Right cardiac atrium (tissue), 5 donors: ENCODE data around the gene JMJD1C. TPM values are rescaled to one million over a fixed set of nuclear protein-coding genes. Genes with fewer than 3 reads are reported as not detected.

Source experiments
- ATAC-seq, 2 donors: fragments of 200-7000 bp; cut with Tn5 transposase; one replicate each; pipeline versions ENCODE4 v1.8.0 to v1.9.1; 2020; ENCODE audit warnings: moderate library complexity in 2 of 2, mild to moderate bottlenecking in 1 of 2
- DNase-seq, 3 donors: peaks; one replicate each; pipeline ENCODE4 v3.0.0-alpha.2; 2020
- H3K27ac ChIP-seq: one replicate; pipeline ENCODE4 v1.5.1; 2013; ENCODE audit warnings: mild to moderate bottlenecking, low read length, control low read depth, moderate library complexity
- H3K27me3 ChIP-seq: one replicate; pipeline ENCODE4 v1.6.1; 2013; ENCODE audit not compliant: control insufficient read depth, insufficient read depth
- H3K4me1 ChIP-seq: one replicate; pipeline ENCODE4 v1.6.1; 2013; ENCODE audit warnings: low read length; ENCODE audit not compliant: control insufficient read depth, insufficient read depth
- H3K4me3 ChIP-seq: one replicate; pipeline ENCODE4 v1.5.1; 2013; ENCODE audit warnings: low read length, control low read depth
- H3K9me3 ChIP-seq: one replicate; pipeline ENCODE4 v1.6.1; 2013; ENCODE audit warnings: low read length; ENCODE audit not compliant: control insufficient read depth
- WGBS: extraction: QIAGEN DNeasy Blood & Tissue Kit; methylation state at CpG from one replicate; pipeline ENCODE4 v1.1.7; 2013; 5-methylcytosine and 5-hydroxymethylcytosine counted together
- intact Hi-C, 4 donors: fragments of 100-400 bp; cut with DNase I; formaldehyde crosslinking; loops; one replicate each; pipeline versions ENCODE4 v1.11.0 to v1.14.0; 2022 to 2023
- polyA plus RNA-seq: library from polyadenylated mRNA; stranded (reverse); fragments of 200-250 nt; gene quantifications from one replicate; pipeline ENCODE4 v1.2.3, GENCODE V29; 2013
- total RNA-seq, 4 donors: library from RNA; stranded (reverse); fragmentation: NEBNext Ultra II Directional; extraction: Animal tissue kit (Norgen Biotek cat#: 25700); gene quantifications; one replicate each; pipeline ENCODE4 v1.2.1, GENCODE V29; 2021
- donor health status: healthy with polysubstance abuse.
- donor health status: DM: no; HTN: yes; CAD: no.
- donor health status: DM: no; HTN: no; CAD: no.
- donor health status: DM: no; HTN: yes; CAD: no; lungs with severe emphysema.
- donor health status: DM: yes; HTN: yes; CAD: no.

The JMJD1C gene
- total and polyA plus RNA-seq, 5 donors: 31.0 to 44.8 (median 43.1) TPM

- intact Hi-C loops: no loop called here
These were observed 30.6 kb downstream of the JMJD1C start for GRCh38 chr10:63434866-63435854.

GRCh38 chr10:63431962-63432797 is 33.6 kb downstream of the JMJD1C start:
- H3K4me1 ChIP-seq: peaks cover 7% of the 10 kb centered on the region
- no peak overlapping the region for H3K4me3 ChIP-seq
- H3K27me3 ChIP-seq: no peaks in the 10 kb centered on the region
- ATAC-seq (peak in 1 of 2 donors; percentile 30), DNase-seq (no peak)
- WGBS: 88% methylated on average over 5 of the region's 5 CpGs
- intact Hi-C loops: no loop called here
- no peak overlapping the region for H3K27ac ChIP-seq
- H3K9me3 ChIP-seq: no peaks in the 10 kb centered on the region

More at GRCh38 chr10:63434866-63435854, 30.6 kb downstream of the JMJD1C start:
- ATAC-seq: peak in 1 of 2 donors; percentile 59
- DNase-seq: peak in 1 of 3 donors; percentile 60
- Histone ChIP-seq H3K4me3 (no peak overlapping the region), H3K4me1 (peaks cover 12% of the 10 kb centered on the region), H3K9me3 (no peaks in the 10 kb centered on the region), H3K27ac (no peak overlapping the region), H3K27me3 (no peaks in the 10 kb centered on the region)
- WGBS: 69% methylated on average over 13 of the region's 13 CpGs

- Histone ChIP-seq H3K9me3 (no peaks in the 10 kb centered on the region), H3K4me1 (peaks cover 8% of the 10 kb centered on the region), H3K27me3 (no peaks in the 10 kb centered on the region), H3K27ac (no peak overlapping the region), H3K4me3 (no peak overlapping the region)
- intact Hi-C loops: no loop called here
- ATAC-seq: no peak
- no peak for DNase-seq
- 68% methylated on average over 1 of the region's 1 CpG for WGBS
These were observed 34.8 kb downstream of the JMJD1C start for GRCh38 chr10:63430999-63431356.

GRCh38 chr10:63430091-63430998 is 35.4 kb downstream of the JMJD1C start:
- ATAC-seq (peak; percentile 51 to 71), DNase-seq (no peak)
- intact Hi-C loops: no loop called here
- Histone ChIP-seq H3K4me3 (no peak overlapping the region), H3K9me3 (no peaks in the 10 kb centered on the region), H3K27ac (no peak overlapping the region), H3K27me3 (no peaks in the 10 kb centered on the region), H3K4me1 (peaks cover 9% of the 10 kb centered on the region)
- WGBS: 58% methylated on average over 10 of the region's 10 CpGs

GRCh38 chr10:63429281-63429680 is 36.5 kb downstream of the JMJD1C start:
- DNase-seq (no peak), ATAC-seq (no peak)
- WGBS: 25% methylated on average over 2 of the region's 2 CpGs
- Histone ChIP-seq H3K27ac (no peak overlapping the region), H3K4me3 (no peak overlapping the region), H3K4me1 (peaks cover 9% of the 10 kb centered on the region), H3K9me3 (no peaks in the 10 kb centered on the region), H3K27me3 (no peaks in the 10 kb centered on the region)
- intact Hi-C loops: no loop called here

- intact Hi-C loops: no loop called here
- no peaks in the 10 kb centered on the region for H3K9me3 ChIP-seq
- DNase-seq: no peak
- no peak overlapping the region for H3K27ac ChIP-seq
- no peak overlapping the region for H3K4me3 ChIP-seq
- no peak for ATAC-seq
- 95% methylated on average over 19 of the region's 19 CpGs for WGBS
- no peaks in the 10 kb centered on the region for H3K27me3 ChIP-seq
- H3K4me1 ChIP-seq: peaks cover 5% of the 10 kb centered on the region
These were observed 38.8 kb downstream of the JMJD1C start for GRCh38 chr10:63427013-63427412.

- WGBS: 84% methylated on average over 5 of the region's 5 CpGs
- H3K4me1 ChIP-seq: peaks cover 2% of the 10 kb centered on the region
These were observed 40.3 kb downstream of the JMJD1C start for GRCh38 chr10:63425512-63425911.

GRCh38 chr10:63424576-63424975 is 41.2 kb downstream of the JMJD1C start:
- H3K9me3 ChIP-seq: no peaks in the 10 kb centered on the region
- H3K4me3 ChIP-seq: no peak overlapping the region
- intact Hi-C loops: no loop called here
- ATAC-seq (no peak), DNase-seq (no peak)
- WGBS: 97% methylated on average over 3 of the region's 3 CpGs
- no peaks in the 10 kb centered on the region for H3K27me3 ChIP-seq
- no peak overlapping the region for H3K27ac ChIP-seq
- H3K4me1 ChIP-seq: peaks cover 2% of the 10 kb centered on the region

More at GRCh38 chr10:63425512-63425911, 40.3 kb downstream of the JMJD1C start:
- no peak overlapping the region for H3K27ac ChIP-seq
- ATAC-seq: no peak
- DNase-seq: no peak
- intact Hi-C loops: no loop called here
- no peaks in the 10 kb centered on the region for H3K27me3 ChIP-seq
- H3K4me3 ChIP-seq: no peak overlapping the region
- H3K9me3 ChIP-seq: no peaks in the 10 kb centered on the region

GRCh38 chr10:63423494-63423893 is 42.3 kb downstream of the JMJD1C start:
- ATAC-seq (no peak), DNase-seq (no peak)
- H3K27ac ChIP-seq: no peak overlapping the region
- 64% methylated on average over 3 of the region's 3 CpGs for WGBS
- H3K9me3 ChIP-seq: no peaks in the 10 kb centered on the region
- intact Hi-C loops: no loop called here
- peaks cover 2% of the 10 kb centered on the region for H3K4me1 ChIP-seq
- H3K4me3 ChIP-seq: no peak overlapping the region
- no peaks in the 10 kb centered on the region for H3K27me3 ChIP-seq

GRCh38 chr10:63421591-63421990 is 44.2 kb downstream of the JMJD1C start:
- H3K4me3 ChIP-seq: no peak overlapping the region
- no peaks in the 10 kb centered on the region for H3K27me3 ChIP-seq
- H3K4me1 ChIP-seq: peaks cover 2% of the 10 kb centered on the region
- DNase-seq: no peak
- H3K27ac ChIP-seq: no peak overlapping the region
- H3K9me3 ChIP-seq: no peaks in the 10 kb centered on the region
- intact Hi-C loops: no loop called here
- ATAC-seq: peak; percentile 56 to 65
